ENCODE results near the gene CTXN3.

GRCh38 chr5:127609957-127610356 lies 38.9 kb upstream of the CTXN3 start:
- TF ChIP-seq CTCF (IDR thresholded peaks at IDR 0.05) (no peak), POLR2A (IDR thresholded peaks at IDR 0.05) (no peak)
